Upper lobe of left lung (tissue), 4 donors: Measurements from ENCODE around the gene CA4.

Experiments used
- CTCF ChIP-seq, 6 experiments: fragments of 450-650 bp in 4 of 6; fragments of 200-600 bp in 2 of 6; sonication (generic) in 2 of 6; IDR thresholded peaks; one replicate each; pipeline ENCODE4 v1.5.1; 2016 to 2019; ENCODE audit warnings: antibody characterized with exemption in 6 of 6
- EP300 ChIP-seq, 4 donors: sonication (generic); formaldehyde crosslinking; IDR thresholded peaks; one replicate each; pipeline ENCODE4 v1.5.1; 2017; ENCODE audit warnings: antibody characterized with exemption in 4 of 4, control low read depth in 2 of 4
- POLR2A ChIP-seq, 4 donors: fragments of 450-650 bp; IDR thresholded peaks; one replicate each; pipeline ENCODE4 v1.5.1; 2016 to 2017; ENCODE audit warnings: antibody characterized with exemption in 4 of 4, mild to moderate bottlenecking in 2 of 4
- POLR2AphosphoS5 ChIP-seq, 2 donors: sonication (generic); formaldehyde crosslinking; IDR thresholded peaks; one replicate each; pipeline ENCODE4 v1.5.1; 2017; ENCODE audit warnings: antibody characterized with exemption in 2 of 2

GRCh38 chr17:60129164-60129563, 20.6 kb upstream of the CA4 start:
- TF ChIP-seq POLR2A (IDR thresholded peaks at IDR 0.05) (no peak), CTCF (IDR thresholded peaks at IDR 0.05) (no peak), EP300 (IDR thresholded peaks at IDR 0.05) (no peak), POLR2AphosphoS5 (IDR thresholded peaks at IDR 0.05) (no peak)
